Stromal cell of bone marrow (primary cell): ENCODE measurements around the gene GJC2.
"Not testable (repeated sequence)": the region's sequence is repeated elsewhere in the genome, so short reads cannot be mapped to it uniquely, and the experiment has no call there.

Experiments used
- DNase-seq: peaks from one replicate; pipeline ENCODE4 v3.0.0-alpha.2; 2012; ENCODE audit warnings: low read depth

GJC2 gene

GRCh38 chr1:228149406-228150119 is at the start of gene GJC2:
Gene GJC2, plus strand, starts transcription at chr1:228149930. Its CDS starts 7,829 bp downstream, at chr1:228157759.
- DNase-seq, result no peak

- DNase-seq, result no peak
Observed at GRCh38 chr1:228100822-228101613, 48.7 kb upstream of the GJC2 start.

GRCh38 chr1:228101614-228101993 is 48.1 kb upstream of the GJC2 start:
- no peak for DNase-seq

- no peak for DNase-seq
Observed at GRCh38 chr1:228101994-228102790, 47.5 kb upstream of the GJC2 start.

GRCh38 chr1:228102791-228103620 is 46.7 kb upstream of the GJC2 start, which contains the start of gene C1orf35:
Gene C1orf35, minus strand, starts transcription at chr1:228103325. Its CDS starts 98 bp downstream, at chr1:228103227.
- DNase-seq, result peak; percentile 83

GRCh38 chr1:228104526-228105269 is 45.0 kb upstream of the GJC2 start:
- no peak for DNase-seq

- DNase-seq, result no peak
Observed at GRCh38 chr1:228105270-228105995, 44.3 kb upstream of the GJC2 start.

GRCh38 chr1:228105996-228106799 is 43.5 kb upstream of the GJC2 start:
- no peak for DNase-seq

- DNase-seq, result no peak
Observed at GRCh38 chr1:228106800-228107054, 43.0 kb upstream of the GJC2 start.

- no peak for DNase-seq
Observed at GRCh38 chr1:228107636-228108035, 42.1 kb upstream of the GJC2 start.

GRCh38 chr1:228108055-228108690 is 41.6 kb upstream of the GJC2 start:
- no peak for DNase-seq

- no peak for DNase-seq
Observed at GRCh38 chr1:228108742-228109072, 41.0 kb upstream of the GJC2 start.

- peak; percentile 89 for DNase-seq
Observed at GRCh38 chr1:228109073-228109961, 40.4 kb upstream of the GJC2 start, which contains the start of gene MRPL55. Gene MRPL55, minus strand, starts transcription at chr1:228109299. Its CDS starts 1,039 bp downstream, at chr1:228108260.

GRCh38 chr1:228109962-228110488 is 39.7 kb upstream of the GJC2 start:
- DNase-seq, result no peak

GRCh38 chr1:228110556-228110955 is 39.2 kb upstream of the GJC2 start:
- DNase-seq, result no peak

GRCh38 chr1:228111315-228111714 is 38.4 kb upstream of the GJC2 start:
- not testable (repeated sequence) for DNase-seq

GRCh38 chr1:228112167-228112566 is 37.6 kb upstream of the GJC2 start:
- DNase-seq, result no peak

- DNase-seq, result no peak
Observed at GRCh38 chr1:228112617-228113016, 37.1 kb upstream of the GJC2 start.
